Activated CD4-positive, CD25-positive, alpha-beta regulatory T cell treated with anti-CD3 and anti-CD28 coated beads, Interleukin-2, amount 50 U/mL, for 16 hours (primary cell): ENCODE measurements around the gene KCNJ4.
"Not testable (repeated sequence)": the region's sequence is repeated elsewhere in the genome, so short reads cannot be mapped to it uniquely, and the experiment has no call there.

ENCODE experiments used
- DNase-seq: peaks from one replicate; pipeline ENCODE4 v3.0.0-alpha.2; 2020; ENCODE audit warnings: low read depth, low spot score

Gene KCNJ4

GRCh38 chr22:38386918-38387317, 68.1 kb downstream of the KCNJ4 start:
- DNase-seq = not testable (repeated sequence)

- no peak for DNase-seq
Measured at GRCh38 chr22:38383417-38383816, 71.6 kb downstream of the KCNJ4 start.

- DNase-seq = not testable (repeated sequence)
Measured at GRCh38 chr22:38381371-38381770, 73.6 kb downstream of the KCNJ4 start.
